ENCODE results near the gene DNMT1.
"Not testable (repeated sequence)": the region's sequence is repeated elsewhere in the genome, so short reads cannot be mapped to it uniquely, and the experiment has no call there.

DNMT1 gene

GRCh38 chr19:10220695-10221094 lies 25.9 kb upstream of the DNMT1 start:
- DNase-seq (ENCODE audit: low read depth), result no peak

- DNase-seq (ENCODE audit: low read depth), result no peak
These were observed 24.9 kb upstream of the DNMT1 start for GRCh38 chr19:10219678-10220077.

- DNase-seq (ENCODE audit: low read depth), result no peak
These were observed 22.3 kb upstream of the DNMT1 start for GRCh38 chr19:10217085-10217484.

- DNase-seq (ENCODE audit: low read depth), result no peak
These were observed 20.0 kb upstream of the DNMT1 start for GRCh38 chr19:10214784-10215183.

GRCh38 chr19:10211691-10212090 lies 16.9 kb upstream of the DNMT1 start:
- no peak for DNase-seq (ENCODE audit: low read depth)

GRCh38 chr19:10211061-10211460 lies 16.3 kb upstream of the DNMT1 start:
- no peak for DNase-seq (ENCODE audit: low read depth)

GRCh38 chr19:10209315-10209714 lies 14.6 kb upstream of the DNMT1 start:
- no peak for DNase-seq (ENCODE audit: low read depth)

- DNase-seq (ENCODE audit: low read depth), result no peak
These were observed 12.3 kb upstream of the DNMT1 start for GRCh38 chr19:10207026-10207425.

- DNase-seq (ENCODE audit: low read depth), result no peak
These were observed 11.6 kb upstream of the DNMT1 start for GRCh38 chr19:10206226-10206885.

- no peak for DNase-seq (ENCODE audit: low read depth)
These were observed 10.9 kb upstream of the DNMT1 start for GRCh38 chr19:10205636-10206035.

GRCh38 chr19:10203686-10204085 lies 8.9 kb upstream of the DNMT1 start:
- no peak for DNase-seq (ENCODE audit: low read depth)

- no peak for DNase-seq (ENCODE audit: low read depth)
These were observed 6.4 kb upstream of the DNMT1 start for GRCh38 chr19:10201176-10201575.

GRCh38 chr19:10200101-10200500 lies 5.3 kb upstream of the DNMT1 start:
- DNase-seq (ENCODE audit: low read depth), result not testable (repeated sequence)

- DNase-seq (ENCODE audit: low read depth), result not testable (repeated sequence)
These were observed 4.3 kb upstream of the DNMT1 start for GRCh38 chr19:10198889-10199644.

- DNase-seq (ENCODE audit: low read depth), result no peak
These were observed 406 bp upstream of the DNMT1 start for GRCh38 chr19:10195199-10195519.

GRCh38 chr19:10193790-10194499 lies 808 bp downstream of the DNMT1 start:
- DNase-seq (ENCODE audit: low read depth), result no peak

GRCh38 chr19:10192922-10193321 lies 1.8 kb downstream of the DNMT1 start:
- DNase-seq (ENCODE audit: low read depth), result no peak

- DNase-seq (ENCODE audit: low read depth), result peak; percentile 60
These were observed 3.4 kb downstream of the DNMT1 start for GRCh38 chr19:10191347-10191746.

GRCh38 chr19:10190026-10190425 lies 4.7 kb downstream of the DNMT1 start:
- DNase-seq (ENCODE audit: low read depth), result no peak

- no peak for DNase-seq (ENCODE audit: low read depth)
These were observed 5.1 kb downstream of the DNMT1 start for GRCh38 chr19:10189616-10190015.

- DNase-seq (ENCODE audit: low read depth), result no peak
These were observed 7.4 kb downstream of the DNMT1 start for GRCh38 chr19:10187315-10187714.

GRCh38 chr19:10184636-10185035 lies 10.1 kb downstream of the DNMT1 start:
- no peak for DNase-seq (ENCODE audit: low read depth)

- no peak for DNase-seq (ENCODE audit: low read depth)
These were observed 10.8 kb downstream of the DNMT1 start for GRCh38 chr19:10183926-10184325.

All from GM04504 (cell line).